Measurements from ENCODE around the gene SPRYD3.

DNA sequence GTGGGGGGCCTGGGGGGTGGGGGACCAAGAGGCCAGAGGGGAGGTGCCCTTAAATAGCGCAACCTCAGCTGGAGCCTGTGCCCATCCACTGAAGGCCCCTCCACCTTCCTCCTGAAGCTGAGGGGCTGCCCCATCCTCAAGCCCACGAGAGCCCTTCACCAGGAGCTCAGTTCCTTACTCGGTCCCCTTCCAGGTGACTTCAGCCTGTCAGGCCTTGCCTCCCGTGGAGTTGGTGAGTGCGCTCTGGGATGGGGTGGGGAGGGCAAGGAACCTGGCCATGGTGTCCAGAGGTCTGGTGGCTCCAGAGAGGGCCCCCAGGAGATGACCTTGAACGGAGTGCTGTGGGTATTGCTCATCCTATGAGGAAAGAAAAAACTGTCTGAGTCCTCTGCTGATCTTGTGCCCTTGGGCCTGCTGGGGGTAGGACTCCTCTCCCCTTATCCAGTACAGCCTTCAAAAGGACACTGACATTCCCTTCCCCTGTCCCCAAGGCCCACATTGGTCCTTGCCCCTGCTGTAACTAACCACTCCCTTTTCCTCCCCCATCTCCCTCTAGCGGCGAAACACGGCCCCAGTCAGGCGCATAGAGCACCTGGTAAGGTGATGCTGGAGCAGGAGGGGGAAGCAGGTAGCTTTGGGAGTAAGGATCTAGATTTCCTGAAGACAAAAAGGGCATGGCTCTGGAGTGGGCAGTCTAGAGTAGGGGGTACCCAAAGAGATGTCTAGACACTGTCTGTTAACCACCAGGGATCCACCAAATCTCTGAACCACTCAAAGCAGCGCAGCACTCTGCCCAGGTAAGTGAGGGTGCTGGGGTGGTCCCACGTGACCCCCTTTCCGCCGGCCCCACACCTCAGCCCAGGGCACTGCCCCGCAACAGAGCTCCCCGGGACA is 25.7 kb downstream of the SPRYD3 start:
- TF ChIP-seq, protein P1, sequence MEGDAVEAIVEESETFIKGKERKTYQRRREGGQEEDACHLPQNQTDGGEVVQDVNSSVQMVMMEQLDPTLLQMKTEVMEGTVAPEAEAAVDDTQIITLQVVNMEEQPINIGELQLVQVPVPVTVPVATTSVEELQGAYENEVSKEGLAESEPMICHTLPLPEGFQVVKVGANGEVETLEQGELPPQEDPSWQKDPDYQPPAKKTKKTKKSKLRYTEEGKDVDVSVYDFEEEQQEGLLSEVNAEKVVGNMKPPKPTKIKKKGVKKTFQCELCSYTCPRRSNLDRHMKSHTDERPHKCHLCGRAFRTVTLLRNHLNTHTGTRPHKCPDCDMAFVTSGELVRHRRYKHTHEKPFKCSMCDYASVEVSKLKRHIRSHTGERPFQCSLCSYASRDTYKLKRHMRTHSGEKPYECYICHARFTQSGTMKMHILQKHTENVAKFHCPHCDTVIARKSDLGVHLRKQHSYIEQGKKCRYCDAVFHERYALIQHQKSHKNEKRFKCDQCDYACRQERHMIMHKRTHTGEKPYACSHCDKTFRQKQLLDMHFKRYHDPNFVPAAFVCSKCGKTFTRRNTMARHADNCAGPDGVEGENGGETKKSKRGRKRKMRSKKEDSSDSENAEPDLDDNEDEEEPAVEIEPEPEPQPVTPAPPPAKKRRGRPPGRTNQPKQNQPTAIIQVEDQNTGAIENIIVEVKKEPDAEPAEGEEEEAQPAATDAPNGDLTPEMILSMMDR (IDR thresholded peaks at IDR 0.05; ENCODE audit: low read length), result peak; percentile 90
- no peak for TF ChIP-seq EZH2 (IDR thresholded peaks at IDR 0.05; ENCODE audit: borderline replicate concordance, low read length)
